Astrocyte (in vitro differentiated cells and primary cell): ENCODE measurements around the gene BMPER. TPM values are rescaled to one million over a fixed set of nuclear protein-coding genes. Genes with fewer than 3 reads are reported as not detected.

Experiments
- DNase-seq: peaks from one replicate; pipeline ENCODE4 v3.0.0-alpha.2; 2010; ENCODE audit warnings: low read depth
- FAIRE-seq: peaks from 2 replicates; lab custom pipeline; 2011; peaks lifted over from hg19 to GRCh38; lab: Jason Lieb, UNC
- H2AFZ ChIP-seq: 2 replicates; pipeline ENCODE4 v1.6.0; 2012; ENCODE audit warnings: low read depth, low read length, inconsistent platforms
- H3K27ac ChIP-seq: 2 replicates; pipeline ENCODE4 v1.5.1; 2011; ENCODE audit warnings: low read depth, low read length, inconsistent platforms
- H3K27me3 ChIP-seq: 2 replicates; pipeline ENCODE4 v1.6.0; 2011; ENCODE audit warnings: low read length, inconsistent platforms; ENCODE audit not compliant: insufficient read depth
- H3K36me3 ChIP-seq: 2 replicates; pipeline ENCODE4 v1.5.1; 2011; ENCODE audit warnings: low read length, inconsistent platforms; ENCODE audit not compliant: insufficient read depth
- H3K4me1 ChIP-seq: 2 replicates; pipeline ENCODE4 v1.5.1; 2011; ENCODE audit warnings: low read length, inconsistent platforms; ENCODE audit not compliant: insufficient read depth
- H3K4me2 ChIP-seq: 2 replicates; pipeline ENCODE4 v1.6.0; 2012; ENCODE audit warnings: low read length, inconsistent platforms
- H3K4me3 ChIP-seq: 2 replicates; pipeline ENCODE4 v1.5.1; 2011; ENCODE audit warnings: low read depth, mild to moderate bottlenecking, low read length, inconsistent platforms; ENCODE audit not compliant: insufficient read depth
- H3K79me2 ChIP-seq: 2 replicates; pipeline ENCODE4 v1.6.0; 2012; ENCODE audit warnings: mild to moderate bottlenecking, low read length, inconsistent platforms; ENCODE audit not compliant: insufficient read depth
- H3K9ac ChIP-seq: 2 replicates; pipeline ENCODE4 v1.6.0; 2012; ENCODE audit warnings: mild to moderate bottlenecking, low read length, inconsistent platforms
- H3K9me3 ChIP-seq: 2 replicates; pipeline ENCODE4 v1.5.1; 2012; ENCODE audit warnings: low read depth, mild to moderate bottlenecking, low read length, inconsistent platforms; ENCODE audit not compliant: insufficient read depth
- H4K20me1 ChIP-seq: 2 replicates; pipeline ENCODE4 v1.6.0; 2012; ENCODE audit warnings: low read length, inconsistent platforms; ENCODE audit not compliant: insufficient read depth
- H3K27ac Mint-ChIP-seq: one replicate; pipeline ENCODE4 v1.8.0; 2021; ENCODE audit warnings: mild to moderate bottlenecking, mixed read lengths; ENCODE audit not compliant: unreplicated experiment
- H3K27me3 Mint-ChIP-seq: one replicate; pipeline ENCODE4 v1.8.0; 2021; ENCODE audit warnings: low read depth, mixed read lengths; ENCODE audit not compliant: unreplicated experiment
- H3K36me3 Mint-ChIP-seq: one replicate; pipeline ENCODE4 v1.8.0; 2021; ENCODE audit warnings: low read depth, mixed read lengths; ENCODE audit not compliant: unreplicated experiment
- H3K4me1 Mint-ChIP-seq: one replicate; pipeline ENCODE4 v1.8.0; 2021; ENCODE audit warnings: low read depth, mixed read lengths; ENCODE audit not compliant: unreplicated experiment
- H3K4me3 Mint-ChIP-seq: one replicate; pipeline ENCODE4 v1.8.0; 2021; ENCODE audit warnings: mild to moderate bottlenecking, moderate library complexity, mixed read lengths; ENCODE audit not compliant: unreplicated experiment
- H3K9me3 Mint-ChIP-seq: one replicate; pipeline ENCODE4 v1.8.0; 2021; ENCODE audit warnings: mild to moderate bottlenecking, mixed read lengths; ENCODE audit not compliant: unreplicated experiment
- EZH2 ChIP-seq: IDR thresholded peaks from 2 replicates; pipeline ENCODE4 v1.6.1; 2012; ENCODE audit warnings: mild to moderate bottlenecking, low read length, inconsistent platforms; ENCODE audit not compliant: insufficient read depth
- total RNA-seq: library from RNA; stranded (reverse); gene quantifications from 2 replicates; pipeline ENCODE4 v1.2.1, GENCODE V29; 2021
- TF ChIP-seq, protein P1 (sequence below): IDR thresholded peaks from 2 replicates; pipeline ENCODE4 v1.5.1; 2011; ENCODE audit warnings: low read depth, mild to moderate bottlenecking, inconsistent platforms, low read length, moderate library complexity; ENCODE audit not compliant: insufficient read depth

The BMPER gene
- total RNA-seq, 1 donor from 2014 or later: 4.4 TPM

DNA sequence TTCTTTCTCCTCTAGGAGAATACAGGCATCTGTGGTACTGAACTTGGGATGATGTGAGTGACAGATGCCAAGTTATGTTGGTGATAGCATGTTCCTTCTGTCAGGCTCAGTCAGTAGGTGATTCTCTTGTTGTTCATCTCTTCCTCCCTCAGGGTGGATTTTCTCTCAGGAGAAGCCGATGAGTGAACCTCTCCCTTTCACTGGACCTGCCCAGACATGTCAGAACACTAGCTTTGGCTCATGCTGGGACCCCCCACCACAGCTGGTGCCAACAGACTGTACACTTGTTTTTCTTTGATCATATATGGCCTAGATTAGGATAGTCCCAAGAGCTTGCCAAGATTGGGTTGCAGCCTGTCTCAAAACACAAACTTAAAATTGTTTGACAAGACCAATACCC is 129.4 kb downstream of the BMPER start:
- no peaks in the 10 kb centered on the region for H3K9me3 ChIP-seq
- Mint-ChIP-seq H3K4me1 (peaks cover 6% of the 10 kb centered on the region), H3K4me3 (no peak overlapping the region), H3K9me3 (no peaks in the 10 kb centered on the region), H3K27me3 (no peaks in the 10 kb centered on the region), H3K36me3 (no peaks in the 10 kb centered on the region), H3K27ac (no peak overlapping the region)
- no peaks in the 10 kb centered on the region for H3K79me2 ChIP-seq
- no peak overlapping the region for H3K9ac ChIP-seq
- no peak overlapping the region for H3K4me3 ChIP-seq
- TF ChIP-seq, protein P1, sequence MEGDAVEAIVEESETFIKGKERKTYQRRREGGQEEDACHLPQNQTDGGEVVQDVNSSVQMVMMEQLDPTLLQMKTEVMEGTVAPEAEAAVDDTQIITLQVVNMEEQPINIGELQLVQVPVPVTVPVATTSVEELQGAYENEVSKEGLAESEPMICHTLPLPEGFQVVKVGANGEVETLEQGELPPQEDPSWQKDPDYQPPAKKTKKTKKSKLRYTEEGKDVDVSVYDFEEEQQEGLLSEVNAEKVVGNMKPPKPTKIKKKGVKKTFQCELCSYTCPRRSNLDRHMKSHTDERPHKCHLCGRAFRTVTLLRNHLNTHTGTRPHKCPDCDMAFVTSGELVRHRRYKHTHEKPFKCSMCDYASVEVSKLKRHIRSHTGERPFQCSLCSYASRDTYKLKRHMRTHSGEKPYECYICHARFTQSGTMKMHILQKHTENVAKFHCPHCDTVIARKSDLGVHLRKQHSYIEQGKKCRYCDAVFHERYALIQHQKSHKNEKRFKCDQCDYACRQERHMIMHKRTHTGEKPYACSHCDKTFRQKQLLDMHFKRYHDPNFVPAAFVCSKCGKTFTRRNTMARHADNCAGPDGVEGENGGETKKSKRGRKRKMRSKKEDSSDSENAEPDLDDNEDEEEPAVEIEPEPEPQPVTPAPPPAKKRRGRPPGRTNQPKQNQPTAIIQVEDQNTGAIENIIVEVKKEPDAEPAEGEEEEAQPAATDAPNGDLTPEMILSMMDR: no peak
- TF ChIP-seq EZH2: no peak
- no peak for FAIRE-seq
- H3K4me1 ChIP-seq: peaks cover 6% of the 10 kb centered on the region
- H3K27ac ChIP-seq: no peak overlapping the region
- no peak overlapping the region for H2AFZ ChIP-seq
- H3K4me2 ChIP-seq: no peak overlapping the region
- no peaks in the 10 kb centered on the region for H4K20me1 ChIP-seq
- no peak for DNase-seq
- no peaks in the 10 kb centered on the region for H3K36me3 ChIP-seq
- no peaks in the 10 kb centered on the region for H3K27me3 ChIP-seq

DNA sequence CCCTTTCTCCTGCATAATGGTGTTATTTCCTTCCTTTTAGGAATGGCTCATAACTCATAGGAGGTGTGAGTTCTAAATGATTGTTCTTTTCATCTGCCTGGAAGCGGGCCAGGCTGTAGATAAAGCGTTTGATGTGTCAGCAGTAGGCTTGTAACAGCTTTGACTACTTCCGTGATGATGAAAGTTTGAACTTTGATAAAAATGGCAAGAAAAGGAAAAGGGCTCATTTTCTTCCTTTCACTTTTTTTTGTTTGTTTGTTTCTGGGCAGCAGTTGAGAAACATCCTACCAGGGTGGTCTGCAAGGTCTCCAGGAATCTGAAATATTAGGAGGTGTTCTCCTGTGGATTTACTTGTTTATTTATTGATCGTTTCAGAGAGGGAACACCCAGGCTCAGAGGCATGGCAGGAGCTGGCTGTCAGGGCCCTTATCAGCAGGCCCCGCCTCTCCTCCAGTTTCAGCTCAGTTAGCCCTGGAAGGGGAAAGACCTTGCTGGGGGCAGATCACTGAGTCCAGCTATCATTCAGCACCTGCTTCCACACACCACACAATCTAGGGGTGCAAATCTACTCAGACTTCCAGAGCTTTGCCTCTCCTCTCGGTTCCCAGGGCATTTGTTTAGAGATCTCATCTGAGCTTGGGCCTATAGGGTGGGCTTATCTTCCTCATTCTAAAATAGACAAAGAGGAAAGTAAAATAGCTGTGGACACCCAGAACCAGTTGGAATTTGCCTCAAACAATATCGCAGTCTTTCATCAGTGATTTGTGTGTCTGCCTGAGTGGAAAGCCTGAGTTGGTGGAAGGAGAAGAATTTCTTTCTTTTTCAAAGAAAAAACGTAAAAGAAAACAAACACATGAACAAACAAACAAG is 130.9 kb downstream of the BMPER start:
- peaks cover 6% of the 10 kb centered on the region for H3K4me1 ChIP-seq
- Mint-ChIP-seq H3K4me3 (no peak overlapping the region), H3K9me3 (no peaks in the 10 kb centered on the region), H3K27me3 (no peaks in the 10 kb centered on the region), H3K4me1 (peaks cover 6% of the 10 kb centered on the region), H3K36me3 (no peaks in the 10 kb centered on the region), H3K27ac (no peak overlapping the region)
- no peaks in the 10 kb centered on the region for H4K20me1 ChIP-seq
- no peak overlapping the region for H2AFZ ChIP-seq
- peak overlapping the region; percentile 35 for H3K4me2 ChIP-seq
- DNase-seq (peak; percentile 58), FAIRE-seq (peak; percentile 49)
- H3K27ac ChIP-seq: no peak overlapping the region
- no peaks in the 10 kb centered on the region for H3K79me2 ChIP-seq
- H3K36me3 ChIP-seq: no peaks in the 10 kb centered on the region
- TF ChIP-seq EZH2: no peak
- TF ChIP-seq, protein P1: no peak
- no peak overlapping the region for H3K4me3 ChIP-seq
- H3K9ac ChIP-seq: no peak overlapping the region
- H3K27me3 ChIP-seq: no peaks in the 10 kb centered on the region
- H3K9me3 ChIP-seq: no peaks in the 10 kb centered on the region
